Loucy (cell line): ENCODE results near the gene ST7L.

ENCODE experiments used
- EZH2phosphoT487 ChIP-seq: fragments of 200-600 bp; IDR thresholded peaks from 2 replicates; pipeline ENCODE4 v1.6.1; 2018; ENCODE audit warnings: antibody characterized with exemption, mild to moderate bottlenecking, moderate library complexity, borderline replicate concordance
- TF ChIP-seq, protein P1 (sequence below): fragments of 200-600 bp; sonication (generic); conservative IDR thresholded peaks from 2 replicates; pipeline ENCODE4 v1.5.1; 2014; ENCODE audit warnings: mild to moderate bottlenecking, antibody characterized with exemption, low read length

- TF ChIP-seq, protein P1, sequence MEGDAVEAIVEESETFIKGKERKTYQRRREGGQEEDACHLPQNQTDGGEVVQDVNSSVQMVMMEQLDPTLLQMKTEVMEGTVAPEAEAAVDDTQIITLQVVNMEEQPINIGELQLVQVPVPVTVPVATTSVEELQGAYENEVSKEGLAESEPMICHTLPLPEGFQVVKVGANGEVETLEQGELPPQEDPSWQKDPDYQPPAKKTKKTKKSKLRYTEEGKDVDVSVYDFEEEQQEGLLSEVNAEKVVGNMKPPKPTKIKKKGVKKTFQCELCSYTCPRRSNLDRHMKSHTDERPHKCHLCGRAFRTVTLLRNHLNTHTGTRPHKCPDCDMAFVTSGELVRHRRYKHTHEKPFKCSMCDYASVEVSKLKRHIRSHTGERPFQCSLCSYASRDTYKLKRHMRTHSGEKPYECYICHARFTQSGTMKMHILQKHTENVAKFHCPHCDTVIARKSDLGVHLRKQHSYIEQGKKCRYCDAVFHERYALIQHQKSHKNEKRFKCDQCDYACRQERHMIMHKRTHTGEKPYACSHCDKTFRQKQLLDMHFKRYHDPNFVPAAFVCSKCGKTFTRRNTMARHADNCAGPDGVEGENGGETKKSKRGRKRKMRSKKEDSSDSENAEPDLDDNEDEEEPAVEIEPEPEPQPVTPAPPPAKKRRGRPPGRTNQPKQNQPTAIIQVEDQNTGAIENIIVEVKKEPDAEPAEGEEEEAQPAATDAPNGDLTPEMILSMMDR, result peak; percentile 79
- no peak for TF ChIP-seq EZH2phosphoT487
Measured at GRCh38 chr1:112614460-112615065, 4.4 kb downstream of the ST7L start.
